ENCODE results near the gene LRP1B. TPM values are rescaled to one million over a fixed set of nuclear protein-coding genes. Genes with fewer than 3 reads are reported as not detected.

Gene LRP1B
- total RNA-seq, 6 experiments from 2014 or later = 0.06 to 1.7 (median 0.15) TPM; not detected in 1

DNA sequence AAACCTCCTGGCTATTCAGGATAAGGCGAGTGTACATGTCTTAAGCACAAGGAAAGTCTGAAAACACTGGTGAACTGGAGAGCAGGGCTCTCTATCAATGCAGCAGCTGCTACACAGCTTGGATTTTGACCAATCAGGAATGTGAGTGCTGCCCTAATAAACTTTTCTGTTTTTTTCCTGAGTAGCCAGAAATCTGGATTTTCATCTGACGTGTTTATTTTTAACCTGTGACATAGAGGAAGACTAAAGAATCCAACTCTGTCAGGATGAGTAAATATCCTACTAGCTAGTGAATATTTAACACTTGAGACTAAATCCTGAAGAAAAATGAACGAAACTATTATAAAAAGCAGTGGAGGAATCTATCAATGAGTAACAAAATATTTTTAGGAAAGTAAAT is 1638.9 kb downstream of the LRP1B start:
- Histone ChIP-seq H3K36me3 (no peaks in the 10 kb centered on the region), H3K9me3 (no peaks in the 10 kb centered on the region), H3K4me1 (no peaks in the 10 kb centered on the region), H3K4me3 (no peak overlapping the region), H3K27me3 (no peaks in the 10 kb centered on the region), H3K27ac (no peak overlapping the region)
- TF ChIP-seq POLR2A (IDR thresholded peaks at IDR 0.05) (no peak), CTCF (IDR thresholded peaks at IDR 0.05) (no peak)
- DNase-seq = no peak
- WGBS (ENCODE audit: insufficient coverage, low coverage, low lambda C conversion rate, missing lambda C conversion rate) = 23% methylated on average over 3 of the region's 3 CpGs
- intact Hi-C loops (cut with DNase I) = no loop called here
- ATAC-seq = no peak

- TF ChIP-seq CTCF (IDR thresholded peaks at IDR 0.05) (no peak), POLR2A (IDR thresholded peaks at IDR 0.05) (no peak)
- Histone ChIP-seq H3K27me3 (no peaks in the 10 kb centered on the region), H3K4me3 (no peak overlapping the region), H3K9me3 (no peaks in the 10 kb centered on the region), H3K4me1 (no peaks in the 10 kb centered on the region), H3K27ac (no peak overlapping the region), H3K36me3 (no peaks in the 10 kb centered on the region)
- 13% methylated on average over 1 of the region's 1 CpG for WGBS (ENCODE audit: insufficient coverage, low coverage, low lambda C conversion rate, missing lambda C conversion rate)
- no peak for DNase-seq
- intact Hi-C loops (cut with DNase I) = no loop called here
- ATAC-seq = no peak
Measured at GRCh38 chr2:140489193-140489592, 1641.6 kb downstream of the LRP1B start.

DNA sequence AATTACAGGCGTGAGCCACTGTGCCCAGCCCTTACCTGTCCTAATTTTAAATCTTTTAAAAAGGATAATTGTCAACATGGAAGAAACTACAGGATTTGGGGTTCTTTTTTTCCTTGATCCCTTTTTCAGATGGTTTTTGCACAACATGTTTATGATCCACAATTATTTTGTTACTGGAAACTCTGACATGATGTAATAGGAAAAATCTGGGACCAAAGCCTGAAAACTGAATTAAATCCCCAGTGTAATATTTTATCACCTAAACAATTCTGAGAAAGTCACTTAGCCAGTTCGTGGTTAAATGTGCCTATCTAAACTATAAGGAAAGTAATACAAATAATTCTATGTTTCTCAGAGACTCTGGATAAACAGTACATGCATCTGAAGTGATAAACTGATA is 1649.7 kb downstream of the LRP1B start:
- Histone ChIP-seq H3K9me3 (no peaks in the 10 kb centered on the region), H3K27me3 (no peaks in the 10 kb centered on the region), H3K27ac (no peak overlapping the region), H3K36me3 (no peaks in the 10 kb centered on the region), H3K4me3 (no peak overlapping the region), H3K4me1 (no peaks in the 10 kb centered on the region)
- no peak for DNase-seq
- ATAC-seq = no peak
- TF ChIP-seq CTCF (IDR thresholded peaks at IDR 0.05) (no peak), POLR2A (IDR thresholded peaks at IDR 0.05) (no peak)
- intact Hi-C loops (cut with DNase I) = no loop called here
- 63% methylated on average over 2 of the region's 2 CpGs for WGBS (ENCODE audit: insufficient coverage, low coverage, low lambda C conversion rate, missing lambda C conversion rate)

GRCh38 chr2:140473851-140474250 is 1657.0 kb downstream of the LRP1B start:
- DNase-seq = no peak

More at GRCh38 chr2:140473851-140474250, 1657.0 kb downstream of the LRP1B start:
- TF ChIP-seq CTCF (IDR thresholded peaks at IDR 0.05) = no peak
- TF ChIP-seq POLR2A (IDR thresholded peaks at IDR 0.05) = no peak
- Histone ChIP-seq H3K27me3 (no peaks in the 10 kb centered on the region), H3K27ac (no peak overlapping the region), H3K9me3 (no peaks in the 10 kb centered on the region), H3K4me1 (no peaks in the 10 kb centered on the region), H3K36me3 (no peaks in the 10 kb centered on the region), H3K4me3 (no peak overlapping the region)
- intact Hi-C loops (cut with DNase I) = no loop called here
- ATAC-seq = no peak
- WGBS (ENCODE audit: insufficient coverage, low coverage, low lambda C conversion rate, missing lambda C conversion rate) = 60% methylated on average over 1 of the region's 1 CpG

Data from right lobe of liver (tissue), 6 donors.